IPS-18c (cell line): Measurements from ENCODE around the gene PDE4D.

ENCODE experiments used
- H3K4me3 ChIP-seq: 2 replicates; pipeline ENCODE4 v1.7.0; 2013; ENCODE audit warnings: low read depth, mild to moderate bottlenecking, low read length, moderate library complexity; ENCODE audit not compliant: insufficient read depth
- H3K9me3 ChIP-seq: one replicate; pipeline ENCODE4 v1.6.1; 2013; ENCODE audit warnings: mild to moderate bottlenecking, low read length, moderate library complexity; ENCODE audit not compliant: control insufficient read depth, insufficient read depth

The PDE4D gene

GRCh38 chr5:59847586-59847985 is 45.9 kb downstream of the PDE4D start:
- H3K9me3 ChIP-seq, result no peaks in the 10 kb centered on the region
- H3K4me3 ChIP-seq, result no peak overlapping the region

- no peak overlapping the region for H3K4me3 ChIP-seq
Measured at GRCh38 chr5:59845730-59846129, 47.8 kb downstream of the PDE4D start.

GRCh38 chr5:59843511-59844213 is 49.9 kb downstream of the PDE4D start:
- H3K9me3 ChIP-seq, result no peaks in the 10 kb centered on the region

More at GRCh38 chr5:59845730-59846129, 47.8 kb downstream of the PDE4D start:
- no peaks in the 10 kb centered on the region for H3K9me3 ChIP-seq

GRCh38 chr5:59842999-59843398 is 50.5 kb downstream of the PDE4D start:
- Histone ChIP-seq H3K9me3 (no peaks in the 10 kb centered on the region), H3K4me3 (no peak overlapping the region)

More at GRCh38 chr5:59843511-59844213, 49.9 kb downstream of the PDE4D start:
- H3K4me3 ChIP-seq, result no peak overlapping the region

- H3K9me3 ChIP-seq, result no peaks in the 10 kb centered on the region
- H3K4me3 ChIP-seq, result no peak overlapping the region
Measured at GRCh38 chr5:59840200-59840601, 53.3 kb downstream of the PDE4D start.

GRCh38 chr5:59838989-59839388 is 54.5 kb downstream of the PDE4D start:
- Histone ChIP-seq H3K9me3 (no peaks in the 10 kb centered on the region), H3K4me3 (no peak overlapping the region)

GRCh38 chr5:59838067-59838466 is 55.5 kb downstream of the PDE4D start:
- no peaks in the 10 kb centered on the region for H3K9me3 ChIP-seq
- no peak overlapping the region for H3K4me3 ChIP-seq

- no peaks in the 10 kb centered on the region for H3K9me3 ChIP-seq
- no peak overlapping the region for H3K4me3 ChIP-seq
Measured at GRCh38 chr5:59837071-59837470, 56.5 kb downstream of the PDE4D start.

- H3K9me3 ChIP-seq, result no peaks in the 10 kb centered on the region
Measured at GRCh38 chr5:59835800-59836199, 57.7 kb downstream of the PDE4D start.

GRCh38 chr5:59833448-59833847 is 60.1 kb downstream of the PDE4D start:
- H3K4me3 ChIP-seq, result no peak overlapping the region

More at GRCh38 chr5:59835800-59836199, 57.7 kb downstream of the PDE4D start:
- H3K4me3 ChIP-seq, result no peak overlapping the region

GRCh38 chr5:59832577-59833301 is 60.8 kb downstream of the PDE4D start:
- Histone ChIP-seq H3K9me3 (no peaks in the 10 kb centered on the region), H3K4me3 (no peak overlapping the region)

More at GRCh38 chr5:59833448-59833847, 60.1 kb downstream of the PDE4D start:
- no peaks in the 10 kb centered on the region for H3K9me3 ChIP-seq

GRCh38 chr5:59831326-59832010 is 62.1 kb downstream of the PDE4D start:
- no peak overlapping the region for H3K4me3 ChIP-seq

GRCh38 chr5:59830536-59831200 is 62.9 kb downstream of the PDE4D start:
- H3K4me3 ChIP-seq, result no peak overlapping the region
- H3K9me3 ChIP-seq, result no peaks in the 10 kb centered on the region

More at GRCh38 chr5:59831326-59832010, 62.1 kb downstream of the PDE4D start:
- no peaks in the 10 kb centered on the region for H3K9me3 ChIP-seq

GRCh38 chr5:59829922-59830321 is 63.6 kb downstream of the PDE4D start:
- H3K4me3 ChIP-seq, result no peak overlapping the region

GRCh38 chr5:59829386-59829785 is 64.1 kb downstream of the PDE4D start:
- H3K9me3 ChIP-seq, result no peaks in the 10 kb centered on the region

More at GRCh38 chr5:59829922-59830321, 63.6 kb downstream of the PDE4D start:
- H3K9me3 ChIP-seq, result no peaks in the 10 kb centered on the region

GRCh38 chr5:59828623-59829022 is 64.9 kb downstream of the PDE4D start:
- Histone ChIP-seq H3K9me3 (no peaks in the 10 kb centered on the region), H3K4me3 (no peak overlapping the region)

More at GRCh38 chr5:59829386-59829785, 64.1 kb downstream of the PDE4D start:
- no peak overlapping the region for H3K4me3 ChIP-seq

- H3K9me3 ChIP-seq, result no peaks in the 10 kb centered on the region
- no peak overlapping the region for H3K4me3 ChIP-seq
Measured at GRCh38 chr5:59826996-59827395, 66.5 kb downstream of the PDE4D start.
